Measurements from ENCODE around the gene CD93. TPM values are rescaled to one million over a fixed set of nuclear protein-coding genes. Genes with fewer than 3 reads are reported as not detected.

The CD93 gene
- polyA plus RNA-seq, 1 donor from 2014 or later, result not detected

- H3K27ac ChIP-seq (ENCODE audit: low read length), result no peak overlapping the region
- no peaks in the 10 kb centered on the region for H3K9me2 ChIP-seq (ENCODE audit: insufficient read depth, low read length)
- H3K27me3 ChIP-seq (ENCODE audit: insufficient read depth, low read depth, low read length), result no peaks in the 10 kb centered on the region
- H3K79me2 ChIP-seq (replicated peaks; ENCODE audit: insufficient read depth, low read length), result no peaks in the 10 kb centered on the region
- no peak overlapping the region for H2AFZ ChIP-seq (ENCODE audit: low read depth, low read length)
- H4K20me1 ChIP-seq (ENCODE audit: insufficient read depth), result no peaks in the 10 kb centered on the region
- no peak overlapping the region for H3K4me3 ChIP-seq (ENCODE audit: low read length)
- no peak overlapping the region for H3K9ac ChIP-seq (ENCODE audit: low read length)
- no peaks in the 10 kb centered on the region for H3F3A ChIP-seq (ENCODE audit: insufficient read depth, low read length, poor library complexity, severe bottlenecking)
- H3K9me3 ChIP-seq (ENCODE audit: low read length), result no peaks in the 10 kb centered on the region
- H3K4me2 ChIP-seq (ENCODE audit: low read length), result no peak overlapping the region
- no peaks in the 10 kb centered on the region for H3K36me3 ChIP-seq (ENCODE audit: insufficient read depth, low read length)
- TF ChIP-seq TAF1 (IDR thresholded peaks at IDR 0.05; ENCODE audit: low read depth), result no peak
- TF ChIP-seq REST (IDR thresholded peaks at IDR 0.05; ENCODE audit: borderline replicate concordance), result no peak
- no peak for TF ChIP-seq MXI1 (conservative IDR thresholded peaks at IDR 0.05; ENCODE audit: poor library complexity, severe bottlenecking)
- TF ChIP-seq EZH2 (IDR thresholded peaks at IDR 0.05; ENCODE audit: borderline replicate concordance, insufficient read depth, low read length, poor library complexity, severe bottlenecking), result no peak
- TF ChIP-seq CTCF (IDR thresholded peaks at IDR 0.05; ENCODE audit: poor library complexity, severe bottlenecking), result no peak
- TF ChIP-seq RAD21 (conservative IDR thresholded peaks at IDR 0.05), result no peak
- no peak for TF ChIP-seq EP300 (conservative IDR thresholded peaks at IDR 0.05; ENCODE audit: poor library complexity, severe bottlenecking)
- TF ChIP-seq SMC3 (conservative IDR thresholded peaks at IDR 0.05; ENCODE audit: poor library complexity), result no peak
- TF ChIP-seq POLR2AphosphoS5 (IDR thresholded peaks at IDR 0.05), result no peak
Measured at GRCh38 chr20:23093613-23094012, 7.5 kb upstream of the CD93 start.

DNA sequence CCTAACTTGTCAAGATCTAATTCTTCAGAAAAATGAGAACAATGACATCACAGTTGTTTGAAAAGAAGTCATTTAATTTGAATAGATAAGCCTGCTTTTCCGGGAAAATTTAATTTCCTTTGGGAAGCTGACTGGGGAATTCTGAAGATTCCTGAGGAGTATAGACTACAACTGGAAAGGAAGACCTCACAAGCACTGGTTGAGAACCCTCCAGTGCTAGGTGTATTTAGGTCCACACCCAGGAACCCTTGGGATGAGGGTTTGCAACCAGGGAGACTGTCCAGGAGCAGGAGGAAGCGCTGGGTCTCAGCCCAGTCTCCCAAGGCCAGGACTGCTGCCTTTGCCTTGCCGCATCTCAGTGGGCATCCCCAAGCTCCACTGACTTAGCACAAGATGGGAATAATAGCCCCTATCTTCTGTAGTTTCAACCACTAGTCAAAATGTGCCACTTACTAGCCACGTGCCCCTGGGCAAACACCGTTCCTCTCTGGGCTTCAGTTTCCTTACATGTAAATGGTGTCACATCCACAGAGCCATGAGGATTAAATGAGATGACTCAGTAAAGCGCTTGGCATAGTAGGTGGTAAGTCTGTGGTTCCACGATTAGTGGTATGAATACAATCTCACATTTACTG is 6.9 kb upstream of the CD93 start:
- TF ChIP-seq CTCF (IDR thresholded peaks at IDR 0.05; ENCODE audit: poor library complexity, severe bottlenecking), result no peak
- no peak for TF ChIP-seq RAD21 (conservative IDR thresholded peaks at IDR 0.05)
- no peak for TF ChIP-seq POLR2AphosphoS5 (IDR thresholded peaks at IDR 0.05)
- TF ChIP-seq MXI1 (conservative IDR thresholded peaks at IDR 0.05; ENCODE audit: poor library complexity, severe bottlenecking), result no peak
- no peak for TF ChIP-seq TAF1 (IDR thresholded peaks at IDR 0.05; ENCODE audit: low read depth)
- no peak for TF ChIP-seq EP300 (conservative IDR thresholded peaks at IDR 0.05; ENCODE audit: poor library complexity, severe bottlenecking)
- no peak for TF ChIP-seq SMC3 (conservative IDR thresholded peaks at IDR 0.05; ENCODE audit: poor library complexity)
- Histone ChIP-seq H3K36me3 (ENCODE audit: insufficient read depth, low read length) (no peaks in the 10 kb centered on the region), H2AFZ (ENCODE audit: low read depth, low read length) (no peak overlapping the region), H3F3A (ENCODE audit: insufficient read depth, low read length, poor library complexity, severe bottlenecking) (no peaks in the 10 kb centered on the region), H3K79me2 (replicated peaks; ENCODE audit: insufficient read depth, low read length) (no peaks in the 10 kb centered on the region), H3K9ac (ENCODE audit: low read length) (no peak overlapping the region), H3K27ac (ENCODE audit: low read length) (no peak overlapping the region), H3K4me3 (ENCODE audit: low read length) (no peak overlapping the region), H3K27me3 (ENCODE audit: insufficient read depth, low read depth, low read length) (no peaks in the 10 kb centered on the region), H4K20me1 (ENCODE audit: insufficient read depth) (no peaks in the 10 kb centered on the region), H3K9me2 (ENCODE audit: insufficient read depth, low read length) (no peaks in the 10 kb centered on the region), H3K9me3 (ENCODE audit: low read length) (no peaks in the 10 kb centered on the region), H3K4me2 (ENCODE audit: low read length) (no peak overlapping the region)

All from neural cell (in vitro differentiated cells).